Urothelium cell line (cell line): ENCODE results near the gene NAT8.
"Not testable (repeated sequence)": the region's sequence is repeated elsewhere in the genome, so short reads cannot be mapped to it uniquely, and the experiment has no call there.

ENCODE experiments used
- DNase-seq: peaks from one replicate; pipeline ENCODE4 v3.0.0; 2011; ENCODE audit warnings: low spot score, mixed read lengths
- FAIRE-seq: peaks from 2 replicates; lab custom pipeline; 2011; peaks lifted over from hg19 to GRCh38; lab: Jason Lieb, UNC

Gene NAT8

GRCh38 chr2:73640511-73640911 is 1.7 kb downstream of the NAT8 start:
- no peak for FAIRE-seq
- DNase-seq = no peak

DNA sequence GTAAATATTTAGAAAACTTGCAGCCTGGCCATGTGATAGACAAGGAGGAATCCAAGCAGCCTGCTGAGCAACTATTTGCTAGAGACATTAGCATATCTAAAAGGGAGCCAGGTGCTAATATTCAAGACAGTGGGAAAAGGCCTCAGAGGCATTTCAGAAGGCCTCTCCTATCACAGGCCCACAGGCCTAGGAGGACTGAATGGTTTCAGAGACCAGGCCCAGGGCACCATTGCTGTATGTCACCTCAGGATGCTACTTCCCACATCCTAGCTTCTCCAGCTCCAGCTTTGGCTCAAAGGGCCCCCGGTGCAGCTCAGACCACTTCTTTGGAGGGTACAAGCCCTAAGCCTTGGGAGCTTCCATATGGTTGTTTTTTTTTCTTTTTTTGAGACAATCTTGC is 3.8 kb downstream of the NAT8 start:
- DNase-seq (no peak), FAIRE-seq (no peak)

DNA sequence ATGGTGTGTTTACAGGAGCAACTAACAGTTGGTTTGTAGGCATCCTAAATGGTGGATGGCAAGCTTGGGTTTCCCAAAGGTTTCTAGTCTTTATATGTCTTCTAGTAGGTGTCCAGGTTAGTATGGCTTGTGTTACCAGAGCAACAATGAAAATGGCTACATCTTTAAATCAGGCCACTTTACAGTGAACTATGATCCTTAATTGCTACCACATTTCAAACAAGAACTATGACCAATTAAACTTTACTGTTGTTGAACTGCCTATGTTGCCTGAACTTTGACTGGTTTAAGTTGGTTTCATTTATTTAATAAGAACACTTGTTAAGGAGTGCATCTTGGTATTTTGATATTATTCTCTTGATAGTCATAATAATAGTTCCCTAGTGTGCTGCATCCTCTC is 5.2 kb downstream of the NAT8 start:
- FAIRE-seq, DNase-seq: not testable (repeated sequence)

GRCh38 chr2:73630662-73631266 is 11.5 kb downstream of the NAT8 start:
- FAIRE-seq = peak; percentile 53
- DNase-seq = not testable (repeated sequence)

- peak; percentile 30 for FAIRE-seq
- not testable (repeated sequence) for DNase-seq
Measured at GRCh38 chr2:73628493-73628892, 13.7 kb downstream of the NAT8 start.

- FAIRE-seq = peak; percentile 27
Measured at GRCh38 chr2:73626237-73626636, 16.0 kb downstream of the NAT8 start.

GRCh38 chr2:73624625-73625024 is 17.6 kb downstream of the NAT8 start:
- DNase-seq, FAIRE-seq: not testable (repeated sequence)

More at GRCh38 chr2:73626237-73626636, 16.0 kb downstream of the NAT8 start:
- not testable (repeated sequence) for DNase-seq

- not testable (repeated sequence) for FAIRE-seq, DNase-seq
Measured at GRCh38 chr2:73624036-73624435, 18.2 kb downstream of the NAT8 start.

GRCh38 chr2:73619925-73620324 is 22.3 kb downstream of the NAT8 start:
- not testable (repeated sequence) for FAIRE-seq, DNase-seq

DNA sequence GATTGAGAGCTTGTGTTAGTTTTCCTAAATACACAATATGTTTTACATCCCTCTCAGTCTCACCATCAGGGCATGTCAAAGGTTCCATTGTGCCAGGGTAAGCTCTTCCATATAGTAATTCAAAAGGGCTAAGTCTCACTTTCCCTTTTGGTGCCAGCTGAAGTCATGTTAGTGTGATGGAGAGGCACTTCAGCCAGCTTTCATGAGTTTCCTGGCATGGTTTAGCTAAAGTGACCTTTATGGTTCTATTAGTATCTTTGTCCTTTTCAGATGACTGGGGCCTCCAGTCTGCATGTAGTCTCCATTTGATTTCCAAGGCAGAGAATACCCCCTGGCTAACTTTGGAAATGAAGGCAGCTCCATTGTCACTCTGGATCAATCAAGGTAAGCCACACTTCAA is 27.2 kb downstream of the NAT8 start:
- FAIRE-seq = no peak

GRCh38 chr2:73614105-73614504 is 28.1 kb downstream of the NAT8 start:
- FAIRE-seq = no peak
- no peak for DNase-seq

More for the DNA sequence above, 27.2 kb downstream of the NAT8 start:
- DNase-seq = no peak

DNA sequence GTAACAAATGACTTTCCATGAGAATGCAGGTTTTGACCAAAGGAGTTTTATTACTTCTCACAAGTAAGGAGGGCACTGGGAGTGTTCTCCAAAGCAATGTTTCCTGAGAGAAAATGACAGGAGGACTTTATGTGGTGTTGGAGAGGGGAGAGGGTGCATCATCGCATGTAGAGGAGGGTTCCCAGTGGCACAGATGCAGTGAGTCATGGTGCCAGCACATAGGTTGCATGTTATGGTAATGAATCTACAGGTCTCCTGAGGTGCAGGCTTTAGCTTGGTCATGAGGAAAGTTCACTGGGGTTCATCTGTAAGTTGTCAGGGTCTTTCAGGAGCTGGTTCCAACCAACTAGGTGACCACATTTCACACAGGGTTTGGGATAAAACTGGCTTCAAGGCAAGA is 30.4 kb downstream of the NAT8 start:
- FAIRE-seq (no peak), DNase-seq (no peak)

GRCh38 chr2:73611193-73611592 is 31.0 kb downstream of the NAT8 start:
- DNase-seq = no peak
- FAIRE-seq = no peak

DNA sequence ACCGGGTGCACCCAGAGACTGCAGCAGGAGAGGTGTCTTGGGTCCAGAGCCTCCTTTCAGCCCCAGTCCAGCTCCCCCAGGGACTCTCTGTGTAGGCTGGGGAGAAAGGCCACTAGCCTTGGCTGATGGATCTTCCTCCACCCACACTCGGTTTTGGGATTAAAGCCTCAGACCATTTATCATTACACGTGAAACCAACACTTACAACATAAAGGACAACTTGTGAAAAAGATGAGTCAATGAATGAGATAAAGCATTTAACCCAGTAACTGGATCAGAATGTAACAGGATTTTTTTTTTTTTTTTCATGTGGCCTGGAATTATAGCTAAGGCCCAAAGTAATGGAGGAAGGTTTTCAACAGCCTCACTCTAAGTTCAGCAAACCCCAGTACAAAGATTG is 32.1 kb downstream of the NAT8 start:
- no peak for DNase-seq
- no peak for FAIRE-seq

DNA sequence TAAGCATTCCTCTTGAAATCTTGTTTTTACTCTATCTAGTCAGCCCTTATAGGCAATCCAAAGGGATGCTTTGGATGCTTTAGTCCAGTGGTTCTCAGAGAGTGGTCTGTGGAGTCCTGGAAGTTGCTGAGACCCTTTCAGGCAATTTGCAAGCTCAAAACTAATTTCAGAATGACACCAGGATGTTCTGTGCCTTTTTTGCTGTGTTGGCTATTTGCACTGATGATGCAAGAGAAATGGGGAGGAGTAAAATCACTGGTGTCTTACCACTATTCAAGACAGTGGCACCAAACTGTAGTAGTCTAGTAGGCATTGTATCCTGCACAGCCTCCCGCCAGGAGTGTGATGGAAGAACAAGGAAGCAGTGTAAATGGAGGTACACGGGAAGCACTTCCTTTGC is 37.6 kb downstream of the NAT8 start:
- DNase-seq = not testable (repeated sequence)
- FAIRE-seq = peak; percentile 91

DNA sequence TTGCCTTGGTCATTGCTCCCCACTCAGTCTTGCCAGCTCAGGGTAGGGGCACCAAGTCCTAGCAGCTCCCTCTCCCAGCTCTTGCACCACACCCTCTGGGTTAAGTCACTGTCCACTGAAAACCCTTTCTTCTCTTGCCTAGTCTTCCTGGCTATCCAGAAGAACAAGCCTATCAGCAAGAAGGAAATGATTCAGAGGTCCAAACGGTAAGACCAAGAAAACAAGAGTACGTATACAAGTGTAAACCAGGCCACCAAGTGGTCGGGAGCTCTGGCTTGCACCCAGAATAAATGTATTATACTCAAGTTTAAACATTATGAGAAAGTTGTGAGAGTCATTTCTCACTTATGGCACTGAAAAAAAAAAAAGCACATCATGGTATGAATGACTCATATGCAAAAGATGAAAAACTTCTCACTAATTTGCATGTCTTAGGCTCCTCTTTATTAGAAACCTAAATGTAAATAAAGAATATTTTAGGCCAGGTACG is 39.1 kb downstream of the NAT8 start:
- DNase-seq, FAIRE-seq: not testable (repeated sequence)

DNA sequence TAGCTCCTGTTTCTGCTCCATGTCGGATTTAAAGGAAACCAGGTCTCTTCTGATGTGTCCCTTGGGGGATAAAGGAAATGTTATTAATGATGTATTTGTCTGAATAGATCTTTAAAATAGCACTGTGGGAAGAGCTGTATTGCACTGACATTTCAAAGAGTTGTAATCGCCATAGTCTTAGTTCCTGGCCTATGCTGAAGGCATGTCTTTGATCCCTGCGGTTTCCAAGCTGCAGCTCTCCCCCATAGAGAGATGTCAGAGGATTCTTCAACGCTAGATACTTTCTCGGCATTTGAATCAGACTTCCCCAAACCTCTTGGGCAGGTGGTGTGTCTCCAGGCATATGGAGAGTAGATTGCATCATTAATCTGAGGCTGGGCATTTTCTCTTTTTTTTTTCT is 40.4 kb downstream of the NAT8 start:
- no peak for FAIRE-seq
- no peak for DNase-seq

GRCh38 chr2:73594251-73594650 is 48.0 kb downstream of the NAT8 start:
- no peak for DNase-seq
- no peak for FAIRE-seq

GRCh38 chr2:73593680-73594079 is 48.5 kb downstream of the NAT8 start:
- no peak for FAIRE-seq

More at GRCh38 chr2:73593680-73594079, 48.5 kb downstream of the NAT8 start:
- no peak for DNase-seq
